ENCODE data around the gene BNIP1.

Gene BNIP1

GRCh38 chr5:173144200-173145176 is at the start of gene BNIP1:
BNIP1 (plus strand) TSS chr5:173144531; CDS start chr5:173144546, 15 bp downstream.
- peak within 1 kb of the TSS; percentile 82 for H3K4me2 ChIP-seq (ENCODE audit: low read depth, low read length, poor library complexity, severe bottlenecking)
- peaks cover 5% of the 10 kb centered on the region; the same call in 1 of the 2 replicates for H3K79me2 ChIP-seq (ENCODE audit: insufficient read depth, low read length)
- H4K20me1 ChIP-seq (ENCODE audit: insufficient read depth, low read length, poor library complexity, severe bottlenecking) = no peaks in the 10 kb centered on the region
- peak within 1 kb of the TSS; percentile 83 for H3K9ac ChIP-seq (ENCODE audit: low read depth, low read length, poor library complexity, severe bottlenecking)
- TF ChIP-seq EZH2phosphoT487 (IDR thresholded peaks at IDR 0.05; ENCODE audit: borderline replicate concordance) (no peak), CTCF (conservative IDR thresholded peaks at IDR 0.05; ENCODE audit: low read length) (peak; percentile 55)
- H2AFZ ChIP-seq (ENCODE audit: low read length) = peak within 1 kb of the TSS; percentile 96
- no peaks in the 10 kb centered on the region for H3K9me2 ChIP-seq (replicated peaks; ENCODE audit: low read depth, low read length)
- no peaks in the 10 kb centered on the region for H3K36me3 ChIP-seq (ENCODE audit: insufficient read depth, low read length)
- no peaks in the 10 kb centered on the region for H3F3A ChIP-seq (ENCODE audit: low read depth)
- H3K4me1 ChIP-seq (ENCODE audit: insufficient read depth, low read length, poor library complexity, severe bottlenecking) = peaks cover 3% of the 10 kb centered on the region
- peak within 1 kb of the TSS; percentile 97 for H3K4me3 ChIP-seq (ENCODE audit: low read length, poor library complexity, severe bottlenecking)
- no peaks in the 10 kb centered on the region for H3K27me3 ChIP-seq (ENCODE audit: insufficient read depth, low read length, poor library complexity, severe bottlenecking)
- H3K9me3 ChIP-seq (ENCODE audit: insufficient read depth, low read depth, low read length) = no peaks in the 10 kb centered on the region

GRCh38 chr5:173098787-173099186 is 45.5 kb upstream of the BNIP1 start:
- H3K9me2 ChIP-seq (replicated peaks; ENCODE audit: low read depth, low read length) = no peaks in the 10 kb centered on the region
- no peak overlapping the region for H3K9ac ChIP-seq (ENCODE audit: low read depth, low read length, poor library complexity, severe bottlenecking)
- no peaks in the 10 kb centered on the region for H3K9me3 ChIP-seq (ENCODE audit: insufficient read depth, low read depth, low read length)
- H3K4me3 ChIP-seq (ENCODE audit: low read length, poor library complexity, severe bottlenecking) = no peak overlapping the region
- no peaks in the 10 kb centered on the region for H4K20me1 ChIP-seq (ENCODE audit: insufficient read depth, low read length, poor library complexity, severe bottlenecking)
- no peak overlapping the region for H3K4me2 ChIP-seq (ENCODE audit: low read depth, low read length, poor library complexity, severe bottlenecking)
- H3K27me3 ChIP-seq (ENCODE audit: insufficient read depth, low read length, poor library complexity, severe bottlenecking) = no peaks in the 10 kb centered on the region
- no peaks in the 10 kb centered on the region for H3K4me1 ChIP-seq (ENCODE audit: insufficient read depth, low read length, poor library complexity, severe bottlenecking)
- H3K36me3 ChIP-seq (ENCODE audit: insufficient read depth, low read length) = no peaks in the 10 kb centered on the region
- no peaks in the 10 kb centered on the region for H3K79me2 ChIP-seq (ENCODE audit: insufficient read depth, low read length)
- no peak for TF ChIP-seq CTCF (conservative IDR thresholded peaks at IDR 0.05; ENCODE audit: low read length)
- no peak for TF ChIP-seq EZH2phosphoT487 (IDR thresholded peaks at IDR 0.05; ENCODE audit: borderline replicate concordance)
- no peak overlapping the region for H2AFZ ChIP-seq (ENCODE audit: low read length)
- H3F3A ChIP-seq (ENCODE audit: low read depth) = no peaks in the 10 kb centered on the region

- no peak overlapping the region for H2AFZ ChIP-seq (ENCODE audit: low read length)
- H3K4me3 ChIP-seq (ENCODE audit: low read length, poor library complexity, severe bottlenecking) = no peak overlapping the region
- H3K4me2 ChIP-seq (ENCODE audit: low read depth, low read length, poor library complexity, severe bottlenecking) = no peak overlapping the region
- H3K9ac ChIP-seq (ENCODE audit: low read depth, low read length, poor library complexity, severe bottlenecking) = no peak overlapping the region
- no peaks in the 10 kb centered on the region for H3K36me3 ChIP-seq (ENCODE audit: insufficient read depth, low read length)
- H3K9me3 ChIP-seq (ENCODE audit: insufficient read depth, low read depth, low read length) = no peaks in the 10 kb centered on the region
- H4K20me1 ChIP-seq (ENCODE audit: insufficient read depth, low read length, poor library complexity, severe bottlenecking) = no peaks in the 10 kb centered on the region
- H3F3A ChIP-seq (ENCODE audit: low read depth) = no peaks in the 10 kb centered on the region
- H3K4me1 ChIP-seq (ENCODE audit: insufficient read depth, low read length, poor library complexity, severe bottlenecking) = no peaks in the 10 kb centered on the region
- H3K79me2 ChIP-seq (ENCODE audit: insufficient read depth, low read length) = no peaks in the 10 kb centered on the region
- no peaks in the 10 kb centered on the region for H3K9me2 ChIP-seq (replicated peaks; ENCODE audit: low read depth, low read length)
- no peaks in the 10 kb centered on the region for H3K27me3 ChIP-seq (ENCODE audit: insufficient read depth, low read length, poor library complexity, severe bottlenecking)
- no peak for TF ChIP-seq EZH2phosphoT487 (IDR thresholded peaks at IDR 0.05; ENCODE audit: borderline replicate concordance)
- TF ChIP-seq CTCF (conservative IDR thresholded peaks at IDR 0.05; ENCODE audit: low read length) = no peak
Observed at GRCh38 chr5:173099461-173099860, 44.9 kb upstream of the BNIP1 start.
